ENCODE data around the gene P2RX5. TPM values are rescaled to one million over a fixed set of nuclear protein-coding genes. Genes with fewer than 3 reads are reported as not detected.

The P2RX5 gene
- 16.3 to 24.9 TPM (median 22.8 TPM) in 5 replicates for total RNA-seq (2022; extraction: Qiagen RNA extraction)

GRCh38 chr17:3695723-3696411 lies at the start of gene P2RX5:
TSS of gene P2RX5 (minus strand) at chr17:3696155. CDS start at chr17:3696005, 150 bp downstream.

GRCh38 chr17:3723556-3724377 lies 27.8 kb upstream of the P2RX5 start, which contains the start of gene HASPIN:
TSS of gene HASPIN (plus strand) at chr17:3723903. CDS start at chr17:3723936, 33 bp downstream.

GRCh38 chr17:3668279-3669084 lies 27.5 kb downstream of the P2RX5 start, which contains the start of the genes EMC6 and TAX1BP3:
TSS of gene EMC6 (plus strand) at chr17:3668812. CDS start at chr17:3669147, 335 bp downstream.
TSS of gene TAX1BP3 (minus strand) at chr17:3668578. CDS start at chr17:3668526, 52 bp downstream.

GRCh38 chr17:3636154-3636907 lies 59.6 kb downstream of the P2RX5 start, which contains the start of the genes CTNS and SHPK:
TSS of gene CTNS (plus strand) at chr17:3636760. CDS start at chr17:3640207, 3,447 bp downstream.
TSS of gene SHPK (minus strand) at chr17:3636250. CDS start at chr17:3636219, 31 bp downstream.

Other genes starting within 250 kb of the P2RX5 start
- not detected in 5 replicates for gene SPATA22, start 224.3 kb downstream of the P2RX5 start, total RNA-seq (2022; extraction: Qiagen RNA extraction)
- gene ASPA, start 220.2 kb downstream of the P2RX5 start, total RNA-seq (2022; extraction: Qiagen RNA extraction) = not detected in 5 replicates
- 0.14 to 0.30 TPM (median 0.20 TPM) in 5 replicates for gene TRPV3, start 138.3 kb downstream of the P2RX5 start, total RNA-seq (2022; extraction: Qiagen RNA extraction)
- 3.0 to 4.5 TPM (median 3.7 TPM) in 5 replicates for gene TRPV1, start 86.7 kb downstream of the P2RX5 start, total RNA-seq (2022; extraction: Qiagen RNA extraction)
- gene SHPK, start 59.9 kb downstream of the P2RX5 start, total RNA-seq (2022; extraction: Qiagen RNA extraction) = 13.7 to 16.9 TPM (median 15.1 TPM) in 5 replicates
- 12.2 to 16.8 TPM (median 12.8 TPM) in 5 replicates for gene CTNS, start 59.4 kb downstream of the P2RX5 start, total RNA-seq (2022; extraction: Qiagen RNA extraction)
- gene TAX1BP3, start 27.6 kb downstream of the P2RX5 start, total RNA-seq (2022; extraction: Qiagen RNA extraction) = 280 to 359 TPM (median 343 TPM) in 5 replicates
- gene EMC6, start 27.3 kb downstream of the P2RX5 start, total RNA-seq (2022; extraction: Qiagen RNA extraction) = 110 to 161 TPM (median 150 TPM) in 5 replicates
- gene HASPIN, start 27.7 kb upstream of the P2RX5 start, total RNA-seq (2022; extraction: Qiagen RNA extraction) = 11.9 to 14.8 TPM (median 12.3 TPM) in 5 replicates
- gene ITGAE, start 105.0 kb upstream of the P2RX5 start, total RNA-seq (2022; extraction: Qiagen RNA extraction) = 85.6 to 89.3 TPM (median 88.0 TPM) in 5 replicates
- gene NCBP3, start 150.1 kb upstream of the P2RX5 start, total RNA-seq (2022; extraction: Qiagen RNA extraction) = 26.8 to 32.3 TPM (median 31.0 TPM) in 5 replicates
- gene CAMKK1, start 196.9 kb upstream of the P2RX5 start, total RNA-seq (2022; extraction: Qiagen RNA extraction) = 24.5 to 28.1 TPM (median 27.2 TPM) in 5 replicates
- gene P2RX1, start 220.3 kb upstream of the P2RX5 start, total RNA-seq (2022; extraction: Qiagen RNA extraction) = 0.08 TPM in 1 of 5 replicates, not detected in the others